SK-N-SH treated with all-trans-retinoic acid at 6 μM for 48 hours (cell line): ENCODE measurements around the gene SLC44A5.

ENCODE experiments used
- ATAC-seq: fragments of 200-7000 bp; cut with Tn5 transposase; 3 replicates; pipeline ENCODE4 v1.9.1; 2020; ENCODE audit warnings: mild to moderate bottlenecking, moderate library complexity
- ARNTL ChIP-seq: fragments of 450-650 bp; formaldehyde crosslinking; IDR thresholded peaks from 2 replicates; pipeline ENCODE4 v1.5.0; 2020; ENCODE audit warnings: low read depth, mild to moderate bottlenecking, moderate library complexity, borderline replicate concordance
- BACH2 ChIP-seq: fragments of 250-450 bp; sonication (Bioruptor Pico); IDR thresholded peaks from 2 replicates; pipeline ENCODE4 v1.9.0; 2021; ENCODE audit warnings: mild to moderate bottlenecking, borderline replicate concordance
- CREB5 ChIP-seq: fragments of 250-450 bp; sonication (Bioruptor Pico); IDR thresholded peaks from 2 replicates; pipeline ENCODE4 v1.5.1; 2020; ENCODE audit warnings: low read depth, mild to moderate bottlenecking, moderate library complexity
- CSDC2 ChIP-seq: fragments of 250-450 bp; sonication (Bioruptor Pico); IDR thresholded peaks from 2 replicates; pipeline ENCODE4 v1.5.0; 2020; ENCODE audit warnings: mild to moderate bottlenecking, moderate library complexity
- CSRNP3 ChIP-seq: fragments of 250-450 bp; sonication (Bioruptor Pico); IDR thresholded peaks from 2 replicates; pipeline ENCODE4 v1.5.1; 2021; ENCODE audit warnings: mild to moderate bottlenecking, moderate library complexity
- ESRRG ChIP-seq: fragments of 250-450 bp; sonication (Bioruptor Pico); IDR thresholded peaks from 2 replicates; pipeline ENCODE4 v1.6.1; 2021; ENCODE audit warnings: mild to moderate bottlenecking
- GLIS3 ChIP-seq: fragments of 250-450 bp; sonication (Bioruptor Pico); IDR thresholded peaks from 2 replicates; pipeline ENCODE4 v1.5.0; 2020; ENCODE audit warnings: mild to moderate bottlenecking, moderate library complexity
- ISL1 ChIP-seq: fragments of 250-450 bp; sonication (Bioruptor Pico); IDR thresholded peaks from 2 replicates; pipeline ENCODE4 v2.1.2; 2022; ENCODE audit warnings: mild to moderate bottlenecking, moderate library complexity
- OSR1 ChIP-seq: fragments of 250-450 bp; sonication (Bioruptor Pico); IDR thresholded peaks from 2 replicates; pipeline ENCODE4 v1.8.0; 2022; ENCODE audit warnings: moderate library complexity, mild to moderate bottlenecking, inconsistent platforms
- POU6F1 ChIP-seq: fragments of 250-450 bp; sonication (Bioruptor Pico); IDR thresholded peaks from 2 replicates; pipeline ENCODE4 v1.8.0; 2021; ENCODE audit warnings: low read depth, mild to moderate bottlenecking, moderate library complexity, borderline replicate concordance
- PPARA ChIP-seq: fragments of 250-450 bp; sonication (Bioruptor Pico); IDR thresholded peaks from 2 replicates; pipeline ENCODE4 v1.5.0; 2020; ENCODE audit warnings: mild to moderate bottlenecking, borderline replicate concordance
- RARB ChIP-seq: fragments of 250-450 bp; sonication (Bioruptor Pico); IDR thresholded peaks from 2 replicates; pipeline ENCODE4 v1.8.0; 2021; ENCODE audit warnings: mild to moderate bottlenecking, moderate library complexity
- SNAI2 ChIP-seq: fragments of 250-450 bp; sonication (Bioruptor Pico); IDR thresholded peaks from 2 replicates; pipeline ENCODE4 v1.5.0; 2020; ENCODE audit warnings: mild to moderate bottlenecking, moderate library complexity
- TCF4 ChIP-seq: fragments of 250-450 bp; sonication (Bioruptor Pico); IDR thresholded peaks from 2 replicates; pipeline ENCODE4 v1.8.0; 2021; ENCODE audit warnings: mild to moderate bottlenecking, moderate library complexity, borderline replicate concordance
- TOX ChIP-seq: fragments of 250-450 bp; sonication (Bioruptor Pico); IDR thresholded peaks from 2 replicates; pipeline ENCODE4 v1.8.0; 2021; ENCODE audit warnings: mild to moderate bottlenecking, moderate library complexity, borderline replicate concordance
- TSHZ2 ChIP-seq: fragments of 250-450 bp; sonication (Bioruptor Pico); IDR thresholded peaks from 2 replicates; pipeline ENCODE4 v1.5.0; 2020; ENCODE audit warnings: mild to moderate bottlenecking, moderate library complexity
- ZC3H10 ChIP-seq: fragments of 250-450 bp; sonication (Bioruptor Pico); IDR thresholded peaks from 2 replicates; pipeline ENCODE4 v1.5.1; 2021; ENCODE audit warnings: mild to moderate bottlenecking, moderate library complexity
- ZNF565 ChIP-seq: fragments of 450-650 bp; formaldehyde crosslinking; conservative IDR thresholded peaks from 2 replicates; pipeline ENCODE4 v1.5.0; 2020; ENCODE audit warnings: low read depth, mild to moderate bottlenecking, moderate library complexity
- ZNF70 ChIP-seq: fragments of 450-650 bp; formaldehyde crosslinking; IDR thresholded peaks from 2 replicates; pipeline ENCODE4 v1.5.0; 2020; ENCODE audit warnings: mild to moderate bottlenecking, moderate library complexity
- ZNF8 ChIP-seq: fragments of 450-650 bp; formaldehyde crosslinking; IDR thresholded peaks from 2 replicates; pipeline ENCODE4 v1.5.0; 2020; ENCODE audit warnings: mild to moderate bottlenecking, moderate library complexity
- TF ChIP-seq, protein P1 (sequence below): fragments of 250-450 bp; sonication (Bioruptor Pico); IDR thresholded peaks from 2 replicates; pipeline ENCODE4 v1.8.0; 2020; ENCODE audit warnings: mild to moderate bottlenecking, moderate library complexity, borderline replicate concordance

SLC44A5 gene

GRCh38 chr1:75612976-75613375, 2.1 kb upstream of the SLC44A5 start:
- TF ChIP-seq, protein P1, sequence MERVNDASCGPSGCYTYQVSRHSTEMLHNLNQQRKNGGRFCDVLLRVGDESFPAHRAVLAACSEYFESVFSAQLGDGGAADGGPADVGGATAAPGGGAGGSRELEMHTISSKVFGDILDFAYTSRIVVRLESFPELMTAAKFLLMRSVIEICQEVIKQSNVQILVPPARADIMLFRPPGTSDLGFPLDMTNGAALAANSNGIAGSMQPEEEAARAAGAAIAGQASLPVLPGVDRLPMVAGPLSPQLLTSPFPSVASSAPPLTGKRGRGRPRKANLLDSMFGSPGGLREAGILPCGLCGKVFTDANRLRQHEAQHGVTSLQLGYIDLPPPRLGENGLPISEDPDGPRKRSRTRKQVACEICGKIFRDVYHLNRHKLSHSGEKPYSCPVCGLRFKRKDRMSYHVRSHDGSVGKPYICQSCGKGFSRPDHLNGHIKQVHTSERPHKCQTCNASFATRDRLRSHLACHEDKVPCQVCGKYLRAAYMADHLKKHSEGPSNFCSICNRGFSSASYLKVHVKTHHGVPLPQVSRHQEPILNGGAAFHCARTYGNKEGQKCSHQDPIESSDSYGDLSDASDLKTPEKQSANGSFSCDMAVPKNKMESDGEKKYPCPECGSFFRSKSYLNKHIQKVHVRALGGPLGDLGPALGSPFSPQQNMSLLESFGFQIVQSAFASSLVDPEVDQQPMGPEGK, result no peak
- TF ChIP-seq BACH2 (CRISPR knock-in tag) (no peak), ZC3H10 (no peak), ZNF70 (CRISPR knock-in tag) (no peak), TOX (no peak), SNAI2 (CRISPR knock-in tag) (no peak), CSRNP3 (CRISPR knock-in tag) (no peak), ZNF565 (CRISPR knock-in tag) (no peak), ESRRG (CRISPR knock-in tag) (no peak), ARNTL (no peak), CREB5 (no peak), ZNF8 (CRISPR knock-in tag) (no peak)
- no peak for ATAC-seq

- no peak for ATAC-seq
- TF ChIP-seq, protein P1, result no peak
- TF ChIP-seq ARNTL (no peak), BACH2 (CRISPR knock-in tag) (no peak), ZC3H10 (no peak), OSR1 (CRISPR knock-in tag) (no peak), RARB (CRISPR knock-in tag) (no peak), TCF4 (CRISPR knock-in tag) (no peak), POU6F1 (CRISPR knock-in tag) (no peak), GLIS3 (no peak), TSHZ2 (CRISPR knock-in tag) (no peak), SNAI2 (CRISPR knock-in tag) (no peak), ZNF565 (CRISPR knock-in tag) (no peak), PPARA (CRISPR knock-in tag) (no peak), ESRRG (CRISPR knock-in tag) (no peak), CSDC2 (CRISPR knock-in tag) (no peak), TOX (no peak), ISL1 (no peak), ZNF8 (CRISPR knock-in tag) (no peak)
- TF ChIP-seq, all 23 proteins: peak for 0
Measured at GRCh38 chr1:75602486-75602885, 8.4 kb downstream of the SLC44A5 start.
